ENCODE measurements around the gene RHPN2.
"Not testable (repeated sequence)": the region's sequence is repeated elsewhere in the genome, so short reads cannot be mapped to it uniquely, and the experiment has no call there.

Gene RHPN2

GRCh38 chr19:33029746-33030303 is 34.9 kb downstream of the RHPN2 start:
- Mint-ChIP-seq H3K36me3 (peaks cover 12% of the 10 kb centered on the region in 2 donors), H3K4me1 (no peaks in the 10 kb centered on the region), H3K4me3 (no peak overlapping the region), H3K27me3 (peaks cover 0 to 7% of the 10 kb centered on the region in 2 donors), H3K27ac (no peak overlapping the region), H3K9me3 (peaks cover 8 to 10% of the 10 kb centered on the region in 2 donors)
- ATAC-seq (replicated peaks), result no peak
- no peak for DNase-seq

- not testable (repeated sequence) for H3K4me1 Mint-ChIP-seq; DNase-seq; ATAC-seq (replicated peaks); H3K27ac Mint-ChIP-seq; H3K4me3 Mint-ChIP-seq
- Mint-ChIP-seq H3K9me3 (peaks cover 8 to 10% of the 10 kb centered on the region in 2 donors), H3K27me3 (peaks cover 4 to 18% of the 10 kb centered on the region in 2 donors), H3K36me3 (peaks cover 13 to 18% of the 10 kb centered on the region in 2 donors)
Observed at GRCh38 chr19:33026602-33027001, 38.1 kb downstream of the RHPN2 start.

- Mint-ChIP-seq H3K36me3 (peaks cover 12 to 18% of the 10 kb centered on the region in 2 donors), H3K27me3 (peaks cover 4 to 18% of the 10 kb centered on the region in 2 donors)
- H3K4me1 Mint-ChIP-seq; ATAC-seq (replicated peaks); DNase-seq; H3K27ac Mint-ChIP-seq; H3K4me3 Mint-ChIP-seq; H3K9me3 Mint-ChIP-seq: not testable (repeated sequence)
Observed at GRCh38 chr19:33025468-33026238, 39.0 kb downstream of the RHPN2 start.

- H3K9me3 Mint-ChIP-seq, result peaks cover 8% of the 10 kb centered on the region in 2 donors
- H3K4me1 Mint-ChIP-seq, result no peaks in the 10 kb centered on the region
- H3K36me3 Mint-ChIP-seq, result peaks cover 10 to 18% of the 10 kb centered on the region in 2 donors
- DNase-seq (no peak), ATAC-seq (replicated peaks) (no peak)
- H3K27me3 Mint-ChIP-seq, result peaks cover 4 to 18% of the 10 kb centered on the region in 2 donors
- H3K27ac Mint-ChIP-seq, result no peak overlapping the region
- H3K4me3 Mint-ChIP-seq, result no peak overlapping the region
Observed at GRCh38 chr19:33024398-33024797, 40.3 kb downstream of the RHPN2 start.

- Mint-ChIP-seq H3K4me3 (no peak overlapping the region), H3K27me3 (peaks cover 4 to 18% of the 10 kb centered on the region in 2 donors), H3K4me1 (no peaks in the 10 kb centered on the region), H3K27ac (no peak overlapping the region), H3K36me3 (peaks cover 7 to 13% of the 10 kb centered on the region in 2 donors), H3K9me3 (peaks cover 4% of the 10 kb centered on the region in 2 donors)
- no peak for ATAC-seq (replicated peaks)
- no peak for DNase-seq
Observed at GRCh38 chr19:33022472-33023116, 42.1 kb downstream of the RHPN2 start.

- H3K9me3 Mint-ChIP-seq; H3K27me3 Mint-ChIP-seq; DNase-seq; H3K27ac Mint-ChIP-seq; H3K4me1 Mint-ChIP-seq; H3K4me3 Mint-ChIP-seq; ATAC-seq (replicated peaks): not testable (repeated sequence)
- H3K36me3 Mint-ChIP-seq, result peaks cover 12 to 23% of the 10 kb centered on the region in 2 donors
Observed at GRCh38 chr19:33010891-33011290, 53.8 kb downstream of the RHPN2 start.

- no peak overlapping the region for H3K4me3 Mint-ChIP-seq
- H3K4me1 Mint-ChIP-seq, result no peaks in the 10 kb centered on the region
- no peak overlapping the region for H3K27ac Mint-ChIP-seq
- peaks cover 0 to 14% of the 10 kb centered on the region in 2 donors for H3K27me3 Mint-ChIP-seq
- ATAC-seq (replicated peaks), result no peak
- peaks cover 12 to 28% of the 10 kb centered on the region in 2 donors for H3K36me3 Mint-ChIP-seq
- H3K9me3 Mint-ChIP-seq, result peaks cover 0 to 2% of the 10 kb centered on the region in 2 donors
- DNase-seq, result no peak
Observed at GRCh38 chr19:33008738-33009137, 56.0 kb downstream of the RHPN2 start.

GRCh38 chr19:33005440-33005839 is 59.2 kb downstream of the RHPN2 start:
- DNase-seq, result no peak
- peaks cover 7 to 21% of the 10 kb centered on the region in 2 donors for H3K36me3 Mint-ChIP-seq
- no peak for ATAC-seq (replicated peaks)
- peaks cover 0 to 9% of the 10 kb centered on the region in 2 donors for H3K27me3 Mint-ChIP-seq
- peaks cover 0 to 2% of the 10 kb centered on the region in 2 donors for H3K9me3 Mint-ChIP-seq
- H3K4me1 Mint-ChIP-seq, result peaks cover 0 to 3% of the 10 kb centered on the region in 2 donors
- no peak overlapping the region for H3K4me3 Mint-ChIP-seq
- H3K27ac Mint-ChIP-seq, result no peak overlapping the region

GRCh38 chr19:33003424-33004024 is 61.2 kb downstream of the RHPN2 start:
- H3K27ac Mint-ChIP-seq; ATAC-seq (replicated peaks); DNase-seq; H3K4me3 Mint-ChIP-seq; H3K4me1 Mint-ChIP-seq; H3K9me3 Mint-ChIP-seq: not testable (repeated sequence)
- Mint-ChIP-seq H3K36me3 (peaks cover 3 to 24% of the 10 kb centered on the region in 2 donors), H3K27me3 (peaks cover 0 to 10% of the 10 kb centered on the region in 2 donors)

- H3K27ac Mint-ChIP-seq; DNase-seq; ATAC-seq (replicated peaks); H3K4me1 Mint-ChIP-seq; H3K9me3 Mint-ChIP-seq; H3K4me3 Mint-ChIP-seq: not testable (repeated sequence)
- Mint-ChIP-seq H3K27me3 (peaks cover 0 to 10% of the 10 kb centered on the region in 2 donors), H3K36me3 (peaks cover 3 to 30% of the 10 kb centered on the region in 2 donors)
Observed at GRCh38 chr19:33002126-33002865, 62.4 kb downstream of the RHPN2 start.

- H3K4me1 Mint-ChIP-seq, result peaks cover 0 to 4% of the 10 kb centered on the region in 2 donors
- H3K27me3 Mint-ChIP-seq, result peaks cover 0 to 10% of the 10 kb centered on the region in 2 donors
- no peak overlapping the region for H3K4me3 Mint-ChIP-seq
- no peak for DNase-seq
- H3K9me3 Mint-ChIP-seq, result no peaks in the 10 kb centered on the region
- no peak for ATAC-seq (replicated peaks)
- no peak overlapping the region for H3K27ac Mint-ChIP-seq
- peaks cover 3 to 31% of the 10 kb centered on the region in 2 donors for H3K36me3 Mint-ChIP-seq
Observed at GRCh38 chr19:33000910-33001309, 63.8 kb downstream of the RHPN2 start.

- peaks cover 0 to 7% of the 10 kb centered on the region in 2 donors for H3K27me3 Mint-ChIP-seq
- H3K27ac Mint-ChIP-seq, result no peak overlapping the region
- peaks cover 0 to 4% of the 10 kb centered on the region in 2 donors for H3K4me1 Mint-ChIP-seq
- no peaks in the 10 kb centered on the region for H3K9me3 Mint-ChIP-seq
- ATAC-seq (replicated peaks) (no peak), DNase-seq (no peak)
- peaks cover 3 to 31% of the 10 kb centered on the region in 2 donors for H3K36me3 Mint-ChIP-seq
- H3K4me3 Mint-ChIP-seq, result no peak overlapping the region
Observed at GRCh38 chr19:33000510-33000909, 64.2 kb downstream of the RHPN2 start.

GRCh38 chr19:32998722-32999121 is 66.0 kb downstream of the RHPN2 start:
- Mint-ChIP-seq H3K36me3 (peaks cover 3 to 28% of the 10 kb centered on the region in 2 donors), H3K27me3 (peaks cover 0 to 5% of the 10 kb centered on the region in 2 donors), H3K4me3 (no peak overlapping the region), H3K27ac (no peak overlapping the region), H3K9me3 (no peaks in the 10 kb centered on the region), H3K4me1 (peaks cover 0 to 4% of the 10 kb centered on the region in 2 donors)
- no peak for DNase-seq
- no peak for ATAC-seq (replicated peaks)

All from stimulated activated naive B cell treated with anti-CD40 and anti-IgM and Interleukin-4, amounts not matched to agents 10 μg/mL and 1 μg/mL and 100 μg/mL, for 72 hours (primary cell).